ENCODE data around the gene CTNNA3. TPM values are rescaled to one million over a fixed set of nuclear protein-coding genes. Genes with fewer than 3 reads are reported as not detected.

CTNNA3 gene
- total RNA-seq, 1 experiment from 2014 or later, result 0.32 TPM

GRCh38 chr10:66919248-66919647 is 776.7 kb downstream of the CTNNA3 start:
- no peak for DNase-seq (ENCODE audit: low read depth, low spot score)
- no peak overlapping the region for H2AFZ ChIP-seq (ENCODE audit: low read depth, low read length, poor library complexity, severe bottlenecking)
- H3K4me3 ChIP-seq (replicated peaks in 1 of 2; ENCODE audit: low read depth in 1 of 2, low read length in 2 of 2), result no peak overlapping the region
- H3K79me2 ChIP-seq (ENCODE audit: insufficient read depth, low read length), result no peaks in the 10 kb centered on the region
- ChIA-PET RAD21 (ENCODE audit: low non-redundant PET in 1 of 2, low total read pairs in 2 of 2, uncharacterized antibody in 2 of 2, unreplicated experiment in 2 of 2) (no interaction called here), CTCF (no interaction called here), POLR2A (no interaction called here)
- no peak overlapping the region for H3K4me2 ChIP-seq (ENCODE audit: low read length)
- no peak for TF ChIP-seq SP1 (IDR thresholded peaks at IDR 0.05; ENCODE audit: low read depth)
- TF ChIP-seq, protein P1, sequence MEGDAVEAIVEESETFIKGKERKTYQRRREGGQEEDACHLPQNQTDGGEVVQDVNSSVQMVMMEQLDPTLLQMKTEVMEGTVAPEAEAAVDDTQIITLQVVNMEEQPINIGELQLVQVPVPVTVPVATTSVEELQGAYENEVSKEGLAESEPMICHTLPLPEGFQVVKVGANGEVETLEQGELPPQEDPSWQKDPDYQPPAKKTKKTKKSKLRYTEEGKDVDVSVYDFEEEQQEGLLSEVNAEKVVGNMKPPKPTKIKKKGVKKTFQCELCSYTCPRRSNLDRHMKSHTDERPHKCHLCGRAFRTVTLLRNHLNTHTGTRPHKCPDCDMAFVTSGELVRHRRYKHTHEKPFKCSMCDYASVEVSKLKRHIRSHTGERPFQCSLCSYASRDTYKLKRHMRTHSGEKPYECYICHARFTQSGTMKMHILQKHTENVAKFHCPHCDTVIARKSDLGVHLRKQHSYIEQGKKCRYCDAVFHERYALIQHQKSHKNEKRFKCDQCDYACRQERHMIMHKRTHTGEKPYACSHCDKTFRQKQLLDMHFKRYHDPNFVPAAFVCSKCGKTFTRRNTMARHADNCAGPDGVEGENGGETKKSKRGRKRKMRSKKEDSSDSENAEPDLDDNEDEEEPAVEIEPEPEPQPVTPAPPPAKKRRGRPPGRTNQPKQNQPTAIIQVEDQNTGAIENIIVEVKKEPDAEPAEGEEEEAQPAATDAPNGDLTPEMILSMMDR (IDR thresholded peaks at IDR 0.05 in 2 of 3, conservative IDR thresholded peaks at IDR 0.05 in 1 of 3; ENCODE audit: borderline replicate concordance in 1 of 3, insufficient read depth in 1 of 3, low read depth in 2 of 3, low read length in 2 of 3), result no peak
- TF ChIP-seq POLR2AphosphoS5 (IDR thresholded peaks at IDR 0.05; ENCODE audit: low read depth, low read length), result no peak
- no peak for TF ChIP-seq EZH2 (IDR thresholded peaks at IDR 0.05)
- TF ChIP-seq TCF7L2 (IDR thresholded peaks at IDR 0.05; ENCODE audit: borderline replicate concordance, extremely low read depth, insufficient read depth, insufficient read length), result no peak
- TF ChIP-seq, protein P2, sequence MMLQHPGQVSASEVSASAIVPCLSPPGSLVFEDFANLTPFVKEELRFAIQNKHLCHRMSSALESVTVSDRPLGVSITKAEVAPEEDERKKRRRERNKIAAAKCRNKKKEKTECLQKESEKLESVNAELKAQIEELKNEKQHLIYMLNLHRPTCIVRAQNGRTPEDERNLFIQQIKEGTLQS (IDR thresholded peaks at IDR 0.05), result no peak
- TF ChIP-seq ZFX (IDR thresholded peaks at IDR 0.05), result no peak
- TF ChIP-seq ZNF274 (IDR thresholded peaks at IDR 0.05; ENCODE audit: low read depth, low read length), result no peak
- no peak for TF ChIP-seq MAX (IDR thresholded peaks at IDR 0.05)
- TF ChIP-seq CEBPB (IDR thresholded peaks at IDR 0.05; ENCODE audit: low read depth), result no peak
- TF ChIP-seq POLR2A (IDR thresholded peaks at IDR 0.05; ENCODE audit: borderline replicate concordance, extremely low read depth, insufficient read depth, insufficient read length), result no peak
- no peak for TF ChIP-seq ELF1 (IDR thresholded peaks at IDR 0.05; ENCODE audit: borderline replicate concordance, low read depth)
- TF ChIP-seq RAD21 (IDR thresholded peaks at IDR 0.05; ENCODE audit: low read depth), result no peak
- no peak for TF ChIP-seq CBX3 (IDR thresholded peaks at IDR 0.05; ENCODE audit: low read depth)
- TF ChIP-seq, protein P3, sequence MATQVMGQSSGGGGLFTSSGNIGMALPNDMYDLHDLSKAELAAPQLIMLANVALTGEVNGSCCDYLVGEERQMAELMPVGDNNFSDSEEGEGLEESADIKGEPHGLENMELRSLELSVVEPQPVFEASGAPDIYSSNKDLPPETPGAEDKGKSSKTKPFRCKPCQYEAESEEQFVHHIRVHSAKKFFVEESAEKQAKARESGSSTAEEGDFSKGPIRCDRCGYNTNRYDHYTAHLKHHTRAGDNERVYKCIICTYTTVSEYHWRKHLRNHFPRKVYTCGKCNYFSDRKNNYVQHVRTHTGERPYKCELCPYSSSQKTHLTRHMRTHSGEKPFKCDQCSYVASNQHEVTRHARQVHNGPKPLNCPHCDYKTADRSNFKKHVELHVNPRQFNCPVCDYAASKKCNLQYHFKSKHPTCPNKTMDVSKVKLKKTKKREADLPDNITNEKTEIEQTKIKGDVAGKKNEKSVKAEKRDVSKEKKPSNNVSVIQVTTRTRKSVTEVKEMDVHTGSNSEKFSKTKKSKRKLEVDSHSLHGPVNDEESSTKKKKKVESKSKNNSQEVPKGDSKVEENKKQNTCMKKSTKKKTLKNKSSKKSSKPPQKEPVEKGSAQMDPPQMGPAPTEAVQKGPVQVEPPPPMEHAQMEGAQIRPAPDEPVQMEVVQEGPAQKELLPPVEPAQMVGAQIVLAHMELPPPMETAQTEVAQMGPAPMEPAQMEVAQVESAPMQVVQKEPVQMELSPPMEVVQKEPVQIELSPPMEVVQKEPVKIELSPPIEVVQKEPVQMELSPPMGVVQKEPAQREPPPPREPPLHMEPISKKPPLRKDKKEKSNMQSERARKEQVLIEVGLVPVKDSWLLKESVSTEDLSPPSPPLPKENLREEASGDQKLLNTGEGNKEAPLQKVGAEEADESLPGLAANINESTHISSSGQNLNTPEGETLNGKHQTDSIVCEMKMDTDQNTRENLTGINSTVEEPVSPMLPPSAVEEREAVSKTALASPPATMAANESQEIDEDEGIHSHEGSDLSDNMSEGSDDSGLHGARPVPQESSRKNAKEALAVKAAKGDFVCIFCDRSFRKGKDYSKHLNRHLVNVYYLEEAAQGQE (IDR thresholded peaks at IDR 0.05; ENCODE audit: low read depth), result no peak
- no peak for TF ChIP-seq EZH2phosphoT487 (IDR thresholded peaks at IDR 0.05; ENCODE audit: borderline replicate concordance)
- no peak overlapping the region for H3K27ac ChIP-seq (ENCODE audit: low read depth, low read length)
- no peaks in the 10 kb centered on the region for H3K36me3 ChIP-seq (ENCODE audit: control insufficient read depth in 1 of 2, insufficient read depth in 2 of 2, low read length in 2 of 2)
- no peaks in the 10 kb centered on the region for H4K20me1 ChIP-seq (ENCODE audit: insufficient read depth)
- no peaks in the 10 kb centered on the region for H3K4me1 ChIP-seq (ENCODE audit: control insufficient read depth in 1 of 2, insufficient read depth in 2 of 2, low read length in 2 of 2)
- BruUV-seq (replicated peaks), result no TSS peak
- no peak overlapping the region for H3K9ac ChIP-seq (ENCODE audit: low read length)
- intact Hi-C loops (cut with micrococcal nuclease), result no loop called here
- H3K27me3 ChIP-seq (ENCODE audit: insufficient read depth, low read length), result no peaks in the 10 kb centered on the region
- ATAC-seq, result no peak
- no peaks in the 10 kb centered on the region for H3K9me2 ChIP-seq (ENCODE audit: insufficient read depth)
- no peaks in the 10 kb centered on the region for H3K9me3 ChIP-seq (ENCODE audit: control insufficient read depth in 1 of 2, insufficient read depth in 1 of 2, low read depth in 1 of 2, low read length in 2 of 2)
